ENCODE measurements around the gene TESK1.
A peak's percentile ranks its signal among the peaks of the same experiment; 100 is the strongest.

DNA sequence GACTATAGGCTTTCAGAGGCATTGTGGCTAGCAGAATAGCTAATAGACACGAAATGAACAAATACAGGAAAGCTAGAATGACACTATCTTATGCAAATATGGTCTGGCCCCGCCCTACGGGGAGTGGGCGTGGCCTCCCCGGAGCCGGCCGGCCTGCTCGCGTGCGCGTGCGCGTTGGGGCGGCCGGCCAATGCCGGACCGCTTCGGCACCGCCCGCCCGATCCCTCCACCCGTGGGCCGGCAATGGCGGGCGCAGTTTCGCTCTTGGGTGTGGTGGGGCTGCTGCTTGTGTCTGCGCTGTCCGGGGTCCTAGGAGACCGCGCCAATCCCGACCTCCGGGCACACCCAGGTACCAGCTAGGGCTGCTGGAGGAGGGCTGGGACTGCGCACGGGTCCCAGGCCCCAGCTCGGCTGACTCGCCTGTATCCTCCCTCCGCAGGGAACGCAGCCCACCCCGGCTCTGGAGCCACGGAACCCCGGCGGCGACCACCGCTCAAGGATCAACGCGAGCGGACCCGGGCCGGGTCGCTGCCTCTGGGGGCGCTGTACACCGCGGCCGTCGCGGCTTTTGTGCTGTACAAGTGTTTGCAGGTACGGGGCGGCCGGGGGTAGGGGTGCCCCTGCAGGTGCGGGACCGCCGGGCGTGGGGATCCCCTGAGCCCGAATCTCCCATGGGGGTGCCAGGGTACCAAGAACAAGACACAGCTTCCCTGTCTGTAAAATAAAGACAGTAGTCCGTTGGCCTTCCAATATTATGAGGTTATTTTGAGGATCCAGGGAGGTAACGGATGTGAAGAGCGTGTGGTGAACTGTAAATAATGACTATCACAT is 53.3 kb downstream of the TESK1 start, which contains the start of gene CCDC107:
- TF ChIP-seq, protein P1, sequence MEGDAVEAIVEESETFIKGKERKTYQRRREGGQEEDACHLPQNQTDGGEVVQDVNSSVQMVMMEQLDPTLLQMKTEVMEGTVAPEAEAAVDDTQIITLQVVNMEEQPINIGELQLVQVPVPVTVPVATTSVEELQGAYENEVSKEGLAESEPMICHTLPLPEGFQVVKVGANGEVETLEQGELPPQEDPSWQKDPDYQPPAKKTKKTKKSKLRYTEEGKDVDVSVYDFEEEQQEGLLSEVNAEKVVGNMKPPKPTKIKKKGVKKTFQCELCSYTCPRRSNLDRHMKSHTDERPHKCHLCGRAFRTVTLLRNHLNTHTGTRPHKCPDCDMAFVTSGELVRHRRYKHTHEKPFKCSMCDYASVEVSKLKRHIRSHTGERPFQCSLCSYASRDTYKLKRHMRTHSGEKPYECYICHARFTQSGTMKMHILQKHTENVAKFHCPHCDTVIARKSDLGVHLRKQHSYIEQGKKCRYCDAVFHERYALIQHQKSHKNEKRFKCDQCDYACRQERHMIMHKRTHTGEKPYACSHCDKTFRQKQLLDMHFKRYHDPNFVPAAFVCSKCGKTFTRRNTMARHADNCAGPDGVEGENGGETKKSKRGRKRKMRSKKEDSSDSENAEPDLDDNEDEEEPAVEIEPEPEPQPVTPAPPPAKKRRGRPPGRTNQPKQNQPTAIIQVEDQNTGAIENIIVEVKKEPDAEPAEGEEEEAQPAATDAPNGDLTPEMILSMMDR (IDR thresholded peaks at IDR 0.05) = peak; percentile 77
- no peak for TF ChIP-seq ZFX (IDR thresholded peaks at IDR 0.05; ENCODE audit: borderline replicate concordance)

Measured in 22Rv1 (cell line).